Measurements from ENCODE around the gene AIF1. TPM values are rescaled to one million over a fixed set of nuclear protein-coding genes. Genes with fewer than 3 reads are reported as not detected.

Gene AIF1
- total RNA-seq, 4 donors from 2014 or later: 6.1 to 112 (median 11.2) TPM

GRCh38 chr6:31639043-31639442 lies 24.0 kb downstream of the AIF1 start:
- no peak for DNase-seq
- Histone ChIP-seq H3K4me3 (no peak overlapping the region), H3K9me3 (no peaks in the 10 kb centered on the region), H3K36me3 (peaks cover 0 to 99% (median 7%) of the 10 kb centered on the region in 3 donors), H3K27ac (no peak overlapping the region), H3K27me3 (no peaks in the 10 kb centered on the region), H3K4me1 (no peaks in the 10 kb centered on the region)
- no peak for TF ChIP-seq CTCF (IDR thresholded peaks at IDR 0.05)
- no peak for TF ChIP-seq POLR2A (IDR thresholded peaks at IDR 0.05)

DNA sequence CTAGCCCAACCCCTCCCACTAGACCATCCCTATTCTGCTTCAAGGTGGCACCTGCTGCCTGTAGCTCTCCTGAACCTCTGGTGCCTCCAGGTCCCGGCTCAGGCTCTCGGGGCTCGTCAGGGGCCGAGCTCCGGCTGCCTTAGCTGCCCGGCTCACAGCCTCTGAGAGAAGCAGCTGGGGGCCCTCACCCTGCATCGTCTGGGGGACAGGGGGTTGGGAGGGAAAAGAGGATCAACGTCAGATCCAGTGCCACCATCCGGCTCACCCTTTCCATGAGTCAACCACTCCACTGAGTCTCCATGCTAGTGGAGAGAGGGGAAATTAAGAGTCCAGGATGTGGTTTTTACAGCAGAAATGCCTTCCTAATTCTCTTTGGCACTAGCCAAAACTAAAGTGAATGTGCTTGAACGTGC lies 24.4 kb downstream of the AIF1 start:
- peaks cover 0 to 99% (median 7%) of the 10 kb centered on the region in 3 donors for H3K36me3 ChIP-seq
- TF ChIP-seq CTCF (IDR thresholded peaks at IDR 0.05) (no peak), POLR2A (IDR thresholded peaks at IDR 0.05) (no peak)
- DNase-seq: no peak

GRCh38 chr6:31640612-31641011 lies 25.6 kb downstream of the AIF1 start:
- no peak overlapping the region for H3K27ac ChIP-seq
- no peak for DNase-seq
- H3K27me3 ChIP-seq: no peaks in the 10 kb centered on the region
- no peak for TF ChIP-seq POLR2A (IDR thresholded peaks at IDR 0.05)
- no peak for TF ChIP-seq CTCF (IDR thresholded peaks at IDR 0.05)
- H3K36me3 ChIP-seq: peaks cover 0 to 99% (median 7%) of the 10 kb centered on the region in 3 donors
- H3K4me3 ChIP-seq: no peak overlapping the region
- no peaks in the 10 kb centered on the region for H3K4me1 ChIP-seq
- H3K9me3 ChIP-seq: no peaks in the 10 kb centered on the region

More for the DNA sequence above, 24.4 kb downstream of the AIF1 start:
- H3K4me1 ChIP-seq: no peaks in the 10 kb centered on the region
- H3K27ac ChIP-seq: no peak overlapping the region
- H3K4me3 ChIP-seq: no peak overlapping the region
- no peaks in the 10 kb centered on the region for H3K27me3 ChIP-seq
- no peaks in the 10 kb centered on the region for H3K9me3 ChIP-seq

DNA sequence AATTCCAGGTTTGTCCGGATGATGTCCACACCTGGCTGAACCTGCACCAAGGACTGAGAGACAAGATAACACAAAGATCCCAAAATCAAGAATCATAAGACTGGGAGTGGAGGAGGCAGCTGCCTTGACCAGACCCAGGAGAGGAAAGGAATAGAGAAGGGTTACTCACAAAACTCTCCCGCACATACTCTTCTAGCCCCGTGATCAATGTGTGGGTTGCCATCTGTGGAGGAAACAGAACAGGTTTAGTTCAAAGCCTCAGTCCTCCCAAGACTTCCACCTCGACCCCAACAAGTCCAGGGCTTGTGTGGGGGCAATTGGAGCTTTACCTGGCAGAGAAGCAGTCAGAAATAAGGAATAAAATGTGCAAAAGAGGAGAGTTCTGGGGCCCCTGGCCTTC lies 26.3 kb downstream of the AIF1 start:
- TF ChIP-seq CTCF (IDR thresholded peaks at IDR 0.05): no peak
- TF ChIP-seq POLR2A (IDR thresholded peaks at IDR 0.05): no peak
- Histone ChIP-seq H3K4me1 (no peaks in the 10 kb centered on the region), H3K4me3 (no peak overlapping the region), H3K36me3 (peaks cover 0 to 99% (median 7%) of the 10 kb centered on the region in 3 donors), H3K9me3 (no peaks in the 10 kb centered on the region), H3K27ac (no peak overlapping the region), H3K27me3 (no peaks in the 10 kb centered on the region)
- no peak for DNase-seq

DNA sequence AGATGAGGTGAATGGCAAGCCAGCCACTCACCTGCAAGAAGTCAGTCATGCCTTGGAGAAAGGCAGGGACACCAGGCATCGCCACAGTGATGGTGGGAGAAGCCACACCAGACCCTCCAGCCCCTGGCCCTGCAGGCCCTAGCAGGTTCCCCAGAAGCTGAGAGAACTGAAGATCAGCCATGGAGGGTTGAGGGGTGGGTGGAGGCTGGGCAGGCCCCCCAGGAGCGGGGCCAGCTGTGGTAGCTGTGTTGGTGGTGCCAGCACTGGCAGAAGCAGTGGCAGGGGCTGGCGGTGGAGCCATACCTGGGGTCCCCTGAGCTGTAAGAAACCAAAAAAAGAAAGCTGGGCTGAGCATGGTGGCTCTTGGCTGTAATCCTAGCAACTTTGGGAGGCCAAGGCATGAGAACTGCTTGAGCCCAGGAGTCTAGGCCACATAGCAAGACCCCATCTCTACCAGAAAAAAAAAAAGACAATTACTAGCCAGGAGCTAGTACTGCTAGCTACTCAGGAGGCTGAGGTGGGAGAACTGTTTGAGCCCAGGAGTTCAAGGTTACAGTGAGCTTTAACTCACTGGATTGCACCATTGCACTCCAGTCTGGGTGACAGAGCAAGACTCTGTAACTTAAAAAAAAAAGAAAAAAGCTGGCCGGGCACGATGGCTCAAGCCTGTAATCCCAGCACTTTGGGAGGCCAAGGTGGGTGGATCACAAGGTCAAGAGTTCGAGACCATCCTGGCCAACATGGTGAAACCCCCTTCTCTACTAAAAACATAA lies 27.9 kb downstream of the AIF1 start:
- Histone ChIP-seq H3K9me3 (no peaks in the 10 kb centered on the region), H3K27me3 (no peaks in the 10 kb centered on the region), H3K36me3 (peaks cover 0 to 99% (median 7%) of the 10 kb centered on the region in 3 donors), H3K4me1 (no peaks in the 10 kb centered on the region), H3K4me3 (no peak overlapping the region), H3K27ac (no peak overlapping the region)
- TF ChIP-seq POLR2A (IDR thresholded peaks at IDR 0.05) (no peak), CTCF (IDR thresholded peaks at IDR 0.05) (no peak)
- no peak for DNase-seq
